K562 (cell line): ENCODE data around the gene NABP2. TPM values are rescaled to one million over a fixed set of nuclear protein-coding genes. Genes with fewer than 3 reads are reported as not detected.

Source experiments
- C11orf30 ChIP-seq: fragments of 450-650 bp; IDR thresholded peaks from 2 replicates; pipeline ENCODE4 v1.6.1; 2016; ENCODE audit warnings: low read depth, mild to moderate bottlenecking
- DPF2 ChIP-seq: fragments of 450-650 bp; IDR thresholded peaks from 2 replicates; pipeline ENCODE4 v1.6.1; 2016
- MAFF ChIP-seq: IDR thresholded peaks from 2 replicates; pipeline ENCODE4 v1.6.1; 2012; ENCODE audit warnings: low read length, improper control_type of control experiment
- MAFG ChIP-seq: fragments of 450-650 bp; conservative IDR thresholded peaks from 2 replicates; pipeline ENCODE4 v1.6.1; 2016; ENCODE audit warnings: missing genetic modification characterization, missing compliant biosample characterization
- MNT ChIP-seq, 2 experiments: fragments of 450-650 bp; conservative IDR thresholded peaks; 2 replicates each; pipeline ENCODE4 v1.6.1; 2017; ENCODE audit warnings: mild to moderate bottlenecking in 2 of 2, moderate library complexity in 2 of 2
- NFE2 ChIP-seq: IDR thresholded peaks from 2 replicates; pipeline ENCODE4 v1.6.1; 2014; ENCODE audit warnings: antibody characterized with exemption, low read depth
- NR4A1 ChIP-seq, 2 experiments: fragments of 250-450 bp in 1 of 2; fragments of 450-650 bp in 1 of 2; sonication (Bioruptor Pico) in 1 of 2; IDR thresholded peaks; 2 replicates each; pipeline versions ENCODE4 v1.4.0 to v1.6.1; 2016 to 2020; ENCODE audit warnings: mild to moderate bottlenecking in 2 of 2, missing compliant biosample characterization in 1 of 2, missing genetic modification characterization in 1 of 2, moderate library complexity in 1 of 2
- PBX2 ChIP-seq, 2 experiments: IDR thresholded peaks in 1 of 2; conservative IDR thresholded peaks in 1 of 2; 2 replicates each; pipeline ENCODE4 v1.6.1; 2016; ENCODE audit warnings: low read depth in 2 of 2, mild to moderate bottlenecking in 1 of 2, missing compliant biosample characterization in 1 of 2, missing genetic modification characterization in 1 of 2, moderate library complexity in 1 of 2
- RBBP5 ChIP-seq: fragments of 200-600 bp; sonication (generic); IDR thresholded peaks from 2 replicates; pipeline ENCODE4 v1.6.1; 2012; ENCODE audit warnings: borderline replicate concordance, mild to moderate bottlenecking, low read length, control low read depth, inconsistent platforms; ENCODE audit not compliant: insufficient read depth, poor library complexity, severe bottlenecking
- SAFB2 ChIP-seq: fragments of 200-400 bp; formaldehyde crosslinking; IDR thresholded peaks from 2 replicates; pipeline ENCODE4 v1.6.1; 2018; ENCODE audit warnings: borderline replicate concordance, low read length, low read depth, moderate library complexity; ENCODE audit not compliant: severe bottlenecking
- TCF3 ChIP-seq: sonication (generic); formaldehyde crosslinking; IDR thresholded peaks from 2 replicates; pipeline ENCODE4 v1.4.0; 2020; ENCODE audit warnings: mild to moderate bottlenecking, missing genetic modification reagents
- TEAD2 ChIP-seq: fragments of 450-650 bp; IDR thresholded peaks from 2 replicates; pipeline ENCODE4 v1.6.1; 2016; ENCODE audit warnings: missing genetic modification characterization, control low read depth, missing compliant biosample characterization
- ZKSCAN3 ChIP-seq: fragments of 250-450 bp; sonication (Bioruptor Pico); IDR thresholded peaks from 2 replicates; pipeline ENCODE4 v1.4.0; 2020
- ZNF316 ChIP-seq: fragments of 450-650 bp; IDR thresholded peaks from 2 replicates; pipeline ENCODE4 v1.6.1; 2016
- ZNF395 ChIP-seq: fragments of 200-800 bp; sonication (Bioruptor generic); IDR thresholded peaks from 2 replicates; pipeline ENCODE4 v1.6.1; 2017; ENCODE audit warnings: missing genetic modification characterization, missing compliant biosample characterization
- ZNF431 ChIP-seq: sonication (generic); formaldehyde crosslinking; IDR thresholded peaks from 2 replicates; pipeline ENCODE4 v1.8.0; 2022; ENCODE audit warnings: mild to moderate bottlenecking, missing genetic modification reagents
- ZNF592 ChIP-seq: fragments of 450-650 bp; IDR thresholded peaks from 2 replicates; pipeline ENCODE4 v1.6.1; 2017; ENCODE audit warnings: antibody characterized with exemption, mild to moderate bottlenecking
- ZNF76 ChIP-seq: fragments of 250-450 bp; sonication (Bioruptor Pico); IDR thresholded peaks from 2 replicates; pipeline ENCODE4 v1.4.0; 2020; ENCODE audit warnings: mild to moderate bottlenecking, moderate library complexity, borderline replicate concordance
- polyA plus RNA-seq, 8 experiments: library from polyadenylated mRNA; depleted of rRNA in 4 of 8; stranded (reverse) in 5 of 8; unstranded in 3 of 8; fragments of >200 nt; fragmentation: Nextera tagmentation in 2 of 8; fragmentation: Illumina TruSeq in 1 of 8; extraction: Ambion mirVana in 2 of 8; extraction: Trizol in 1 of 8; gene quantifications; 2 replicates each; pipeline versions ENCODE4 v1.2.1 to v1.2.3, GENCODE V29; 2011 to 2014; ENCODE audit warnings: inconsistent platforms in 1 of 8, missing spikeins in 1 of 8
- total RNA-seq, 7 experiments: library from RNA; depleted of rRNA in 6 of 7; stranded (reverse); fragments of >200 nt in 6 of 7; fragmentation: Illumina TruSeq in 2 of 7; extraction: Trizol in 2 of 7; gene quantifications; 2 replicates each; pipeline versions ENCODE4 v1.2.1 to v1.2.3, GENCODE V29; 2011 to 2021; ENCODE audit warnings: low replicate concordance in 1 of 7

The NABP2 gene
- total and polyA plus RNA-seq, 9 of the 15 experiments (the other 6 are each of a cell fraction or from before 2014, with no cell fraction given): 11.3 to 60.6 (median 43.5) TPM

- TF ChIP-seq SAFB2 (no peak), ZNF431 (CRISPR knock-in tag) (no peak), NFE2 (peak; percentile 81), MAFF (peak; percentile 57; the same call in 1 of the 2 replicates), MNT (conservative IDR thresholded peaks at IDR 0.05) (no peak), RBBP5 (peak; percentile 2), ZNF592 (peak; percentile 88), ZNF76 (CRISPR knock-in tag) (no peak), PBX2 (CRISPR knock-in tag; IDR thresholded peaks at IDR 0.05; ENCODE audit: low read depth) (no peak), PBX2 (tag; conservative IDR thresholded peaks at IDR 0.05; ENCODE audit: low read depth) (peak; percentile 33; the same call in 1 of the 2 replicates), ZKSCAN3 (no peak), ZNF395 (CRISPR knock-in tag) (peak; percentile 88), NR4A1 (CRISPR knock-in tag; IDR thresholded peaks at IDR 0.05) (no peak), NR4A1 (tag; IDR thresholded peaks at IDR 0.05) (no peak), DPF2 (peak; percentile 78), TEAD2 (tag) (0 out of 2 replicates have a peak, but pooled peaks have one; percentile 29), TCF3 (peak; percentile 37; the same call in 1 of the 2 replicates), ZNF316 (peak; percentile 70), MAFG (peak; percentile 75), C11orf30 (peak; percentile 72)
These were observed 19.6 kb downstream of the NABP2 start (continued) for GRCh38 chr12:56243731-56244181.
